Effector CD4-positive, alpha-beta T cell (primary cell): ENCODE results near the gene TNRC6A.
"Not testable (repeated sequence)": the region's sequence is repeated elsewhere in the genome, so short reads cannot be mapped to it uniquely, and the experiment has no call there.

Experiments
- DNase-seq: peaks from one replicate; pipeline ENCODE4 v3.0.0-alpha.2; 2020

Gene TNRC6A

GRCh38 chr16:24728891-24729242 lies 584 bp upstream of the TNRC6A start:
- no peak for DNase-seq

GRCh38 chr16:24729951-24730815 lies 732 bp downstream of the TNRC6A start:
- DNase-seq: peak; percentile 16

GRCh38 chr16:24730914-24731313 lies 1.5 kb downstream of the TNRC6A start:
- DNase-seq: no peak

- no peak for DNase-seq
These were observed 2.4 kb downstream of the TNRC6A start for GRCh38 chr16:24731722-24732419.

- no peak for DNase-seq
These were observed 4.9 kb downstream of the TNRC6A start for GRCh38 chr16:24734382-24734781.

GRCh38 chr16:24736758-24737157 lies 7.3 kb downstream of the TNRC6A start:
- DNase-seq: no peak

- DNase-seq: no peak
These were observed 8.0 kb downstream of the TNRC6A start for GRCh38 chr16:24737391-24737871.

- DNase-seq: no peak
These were observed 8.6 kb downstream of the TNRC6A start for GRCh38 chr16:24737916-24738594.

GRCh38 chr16:24738895-24739294 lies 9.4 kb downstream of the TNRC6A start:
- no peak for DNase-seq

- DNase-seq: no peak
These were observed 12.4 kb downstream of the TNRC6A start for GRCh38 chr16:24741862-24742261.

GRCh38 chr16:24742610-24743009 lies 13.2 kb downstream of the TNRC6A start:
- not testable (repeated sequence) for DNase-seq

GRCh38 chr16:24745391-24745790 lies 15.9 kb downstream of the TNRC6A start:
- no peak for DNase-seq

GRCh38 chr16:24745791-24746190 lies 16.3 kb downstream of the TNRC6A start:
- DNase-seq: no peak

GRCh38 chr16:24747441-24747840 lies 18.0 kb downstream of the TNRC6A start:
- DNase-seq: no peak

GRCh38 chr16:24748242-24748641 lies 18.8 kb downstream of the TNRC6A start:
- DNase-seq: no peak

GRCh38 chr16:24749310-24749709 lies 19.9 kb downstream of the TNRC6A start:
- no peak for DNase-seq

- not testable (repeated sequence) for DNase-seq
These were observed 20.4 kb downstream of the TNRC6A start for GRCh38 chr16:24749872-24750271.

GRCh38 chr16:24753000-24753399 lies 23.5 kb downstream of the TNRC6A start:
- no peak for DNase-seq

GRCh38 chr16:24753437-24753836 lies 24.0 kb downstream of the TNRC6A start:
- DNase-seq: no peak

GRCh38 chr16:24754543-24754942 lies 25.1 kb downstream of the TNRC6A start:
- DNase-seq: no peak

- no peak for DNase-seq
These were observed 25.9 kb downstream of the TNRC6A start for GRCh38 chr16:24755201-24755874.

- no peak for DNase-seq
These were observed 28.9 kb downstream of the TNRC6A start for GRCh38 chr16:24758373-24758772.

- DNase-seq: no peak
These were observed 29.6 kb downstream of the TNRC6A start for GRCh38 chr16:24759006-24759405.
